ENCODE results near the gene MACROH2A1.
A peak's percentile ranks its signal among the peaks of the same experiment; 100 is the strongest.

The MACROH2A1 gene

DNA sequence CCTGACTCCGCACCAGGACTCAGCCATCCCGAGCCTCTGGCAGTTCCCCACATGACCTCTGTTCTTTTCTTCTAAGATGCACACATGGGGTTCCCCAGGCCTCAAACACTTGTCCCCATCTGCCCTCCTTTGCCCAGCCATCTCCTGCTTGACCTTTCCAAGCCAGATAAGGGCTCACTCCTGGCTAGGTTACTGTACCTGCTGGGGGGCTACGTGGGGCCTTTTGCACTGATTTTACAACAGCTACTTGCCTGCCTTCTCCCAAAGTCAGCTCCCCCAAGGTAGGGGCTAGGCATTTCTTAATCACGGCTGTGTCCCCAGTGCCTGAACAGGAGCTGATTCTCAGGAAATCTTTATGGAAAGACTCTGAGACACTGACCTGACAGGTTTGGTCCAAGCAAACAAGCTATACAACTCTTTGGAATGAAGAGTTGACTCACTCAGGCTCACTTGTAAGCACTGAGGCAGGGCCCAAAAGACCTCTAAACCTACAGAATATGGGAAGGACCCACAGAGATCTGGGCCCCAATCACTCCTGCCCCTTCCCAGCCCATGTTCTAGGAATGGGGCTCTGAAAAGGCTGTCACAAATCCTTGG, 2.5 kb downstream of the MACROH2A1 start:
- DNase-seq (ENCODE audit: low spot score): no peak

DNA sequence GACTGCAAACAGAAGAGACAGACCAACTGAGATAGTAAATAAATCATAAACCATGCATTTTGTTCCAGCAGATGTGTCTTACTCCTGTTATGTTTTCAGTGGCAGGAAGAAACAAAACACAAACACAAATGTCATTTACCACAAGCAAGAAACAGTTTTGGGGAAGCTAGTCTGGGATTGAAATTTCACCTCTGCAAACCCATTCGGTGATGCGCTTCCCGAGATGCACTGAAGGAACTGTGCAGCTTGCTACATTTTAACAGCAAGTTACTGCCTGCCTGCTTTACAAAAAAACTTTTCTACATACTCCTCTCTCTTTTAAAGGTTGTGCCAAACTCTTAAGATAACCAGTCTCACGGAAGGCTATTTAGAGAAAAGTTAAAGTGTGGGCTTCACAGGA, 3.2 kb downstream of the MACROH2A1 start:
- no peak for DNase-seq (ENCODE audit: low spot score)

DNA sequence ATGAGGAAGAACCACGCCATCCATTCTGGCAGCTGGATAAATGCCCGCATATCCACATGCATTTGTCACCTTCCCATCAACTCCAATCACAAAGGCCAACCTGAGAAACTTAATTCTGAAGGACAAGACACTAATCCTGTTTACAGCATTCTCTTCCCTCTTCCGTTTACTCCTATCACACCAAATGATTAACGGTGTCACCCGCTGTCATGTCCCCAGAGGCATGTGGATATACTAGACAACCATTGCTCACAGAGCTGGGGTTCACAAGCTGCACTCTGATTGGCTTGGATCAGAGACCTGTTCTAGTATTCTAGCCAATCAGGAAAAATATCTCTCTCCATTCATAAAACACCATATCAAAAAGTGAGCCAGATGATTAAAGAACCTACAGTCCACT, 3.6 kb downstream of the MACROH2A1 start:
- no peak for DNase-seq (ENCODE audit: low spot score)

DNA sequence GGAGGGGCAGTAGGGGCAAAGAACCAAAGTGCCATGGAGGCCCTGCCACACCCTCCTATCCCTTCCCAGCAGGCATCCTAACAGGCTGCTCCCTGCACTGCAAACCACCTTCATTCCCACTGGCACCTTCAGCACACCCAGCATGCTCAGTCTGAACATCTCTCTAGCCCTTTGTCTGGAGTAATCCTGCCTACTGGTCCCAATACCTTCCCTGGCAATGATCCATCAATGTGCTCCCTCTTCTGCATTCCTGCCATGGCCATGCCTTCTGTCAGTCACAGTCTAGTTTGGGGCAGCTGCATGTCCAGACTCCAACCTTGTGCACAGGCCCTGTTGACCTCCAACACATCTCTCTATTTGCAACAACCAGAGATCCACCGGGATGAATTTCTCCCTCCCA, 4.9 kb downstream of the MACROH2A1 start:
- DNase-seq (ENCODE audit: low spot score): no peak

DNA sequence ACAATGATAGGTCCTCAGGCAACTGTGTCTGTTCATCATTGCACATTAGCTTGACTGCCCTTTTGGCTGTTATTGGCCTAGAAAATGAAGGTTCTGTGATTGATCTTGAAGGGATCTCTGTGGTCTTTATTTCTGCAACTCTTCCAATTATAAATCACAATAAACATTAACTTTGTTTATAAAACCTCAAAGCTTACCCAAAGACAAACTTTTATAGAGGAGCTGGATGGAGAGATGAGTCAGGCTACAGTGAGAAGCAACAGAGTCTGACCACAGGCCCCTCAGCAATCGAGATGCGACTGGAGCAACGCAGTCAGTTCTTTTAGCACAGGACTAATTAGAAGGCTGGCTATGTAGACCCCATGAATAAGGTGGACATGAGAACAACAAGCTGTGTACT, 5.3 kb downstream of the MACROH2A1 start:
- no peak for DNase-seq (ENCODE audit: low spot score)

DNA sequence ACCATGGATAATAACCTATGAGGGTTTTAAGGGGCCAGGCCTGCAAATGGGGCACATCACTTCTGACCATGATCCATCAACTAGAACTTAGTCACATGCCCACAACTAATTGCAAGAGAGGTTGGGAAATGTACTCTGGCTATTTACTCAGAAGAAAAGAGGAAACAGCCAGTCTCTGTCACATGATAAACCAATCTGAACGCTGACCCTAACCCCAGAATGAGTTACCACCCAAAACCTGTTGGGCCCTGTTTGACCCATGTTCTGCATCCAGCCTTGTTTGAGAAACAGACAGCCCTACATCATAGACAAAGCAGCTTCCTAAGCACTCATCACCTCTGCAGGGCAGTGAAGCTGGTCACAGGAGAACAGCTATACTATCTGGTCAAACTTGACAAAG, 5.8 kb downstream of the MACROH2A1 start:
- no peak for DNase-seq (ENCODE audit: low spot score)

DNA sequence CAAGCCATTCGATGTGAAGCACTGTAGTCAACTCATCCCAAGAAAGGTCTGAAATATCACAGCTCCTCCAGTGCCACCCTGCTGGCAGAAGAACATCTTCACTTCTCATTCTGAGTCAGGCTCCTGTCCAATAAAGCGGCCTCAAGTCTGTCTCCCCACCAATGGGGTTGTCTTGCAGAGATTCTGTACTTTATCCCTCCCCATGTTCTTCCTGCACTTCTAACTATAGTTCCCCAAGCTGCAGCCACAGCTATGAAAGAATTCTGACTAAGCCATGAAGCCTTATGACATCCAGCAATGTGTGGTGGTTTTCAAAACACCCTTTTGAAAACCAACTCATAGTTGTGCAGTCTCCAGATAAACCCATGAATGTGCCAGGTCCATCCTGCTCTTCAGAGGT, 6.8 kb downstream of the MACROH2A1 start:
- peak; percentile 91 for DNase-seq (ENCODE audit: low spot score)

DNA sequence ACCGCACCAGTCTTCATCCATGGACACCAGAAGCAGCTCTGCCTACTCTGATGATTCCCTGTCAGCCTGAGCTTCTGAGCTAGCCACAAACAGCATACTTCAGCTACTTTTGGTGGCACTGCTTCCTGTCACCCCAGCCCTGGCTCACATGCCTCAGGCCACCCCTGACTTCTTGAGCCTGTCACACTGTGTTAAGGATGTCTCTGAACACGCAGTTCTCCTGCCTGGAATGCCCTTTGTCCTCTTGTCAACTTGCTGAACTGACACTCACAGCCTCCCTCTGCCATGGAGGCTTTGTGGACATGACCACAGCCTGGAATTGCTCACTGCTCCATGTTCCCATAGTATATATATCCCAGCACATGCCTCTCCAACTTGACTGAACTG, 7.2 kb downstream of the MACROH2A1 start:
- DNase-seq (ENCODE audit: low spot score): no peak

DNA sequence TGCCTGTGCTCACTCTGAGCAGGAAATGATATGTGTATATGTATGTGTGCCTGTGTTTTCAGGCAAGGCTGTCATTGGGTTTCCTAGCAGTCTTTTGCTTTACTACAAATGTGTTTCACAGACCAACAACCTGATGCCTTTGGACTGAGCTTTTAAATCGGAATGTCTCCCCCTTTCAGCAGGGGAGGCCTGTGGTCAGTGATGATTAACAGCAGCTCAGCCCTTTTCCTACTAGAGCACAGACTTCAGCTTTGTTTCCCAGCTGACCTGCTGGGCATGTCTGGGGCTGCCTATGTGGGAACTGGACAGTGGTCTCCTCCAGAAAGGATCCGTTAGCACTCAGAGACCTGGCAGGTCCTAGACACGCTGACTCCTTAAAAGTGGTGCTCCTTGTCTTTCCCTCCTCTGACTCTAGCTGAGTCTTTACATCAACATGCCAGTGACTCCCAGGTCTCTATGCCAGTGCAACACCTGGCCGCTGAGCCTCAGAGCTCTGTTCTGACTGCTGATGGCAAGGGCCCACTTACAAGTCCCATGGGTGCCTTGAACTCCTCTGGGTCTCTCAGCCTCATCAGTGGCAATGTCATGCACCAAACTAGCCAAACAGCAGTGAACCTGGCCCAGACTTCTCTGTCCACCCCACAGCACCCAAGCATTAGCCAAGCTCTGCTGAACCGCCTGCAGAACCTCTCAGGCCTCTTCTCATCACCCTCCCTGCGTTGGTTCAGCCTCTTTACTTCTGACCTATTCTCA, 7.7 kb downstream of the MACROH2A1 start:
- peak; percentile 91 for DNase-seq (ENCODE audit: low spot score)

DNA sequence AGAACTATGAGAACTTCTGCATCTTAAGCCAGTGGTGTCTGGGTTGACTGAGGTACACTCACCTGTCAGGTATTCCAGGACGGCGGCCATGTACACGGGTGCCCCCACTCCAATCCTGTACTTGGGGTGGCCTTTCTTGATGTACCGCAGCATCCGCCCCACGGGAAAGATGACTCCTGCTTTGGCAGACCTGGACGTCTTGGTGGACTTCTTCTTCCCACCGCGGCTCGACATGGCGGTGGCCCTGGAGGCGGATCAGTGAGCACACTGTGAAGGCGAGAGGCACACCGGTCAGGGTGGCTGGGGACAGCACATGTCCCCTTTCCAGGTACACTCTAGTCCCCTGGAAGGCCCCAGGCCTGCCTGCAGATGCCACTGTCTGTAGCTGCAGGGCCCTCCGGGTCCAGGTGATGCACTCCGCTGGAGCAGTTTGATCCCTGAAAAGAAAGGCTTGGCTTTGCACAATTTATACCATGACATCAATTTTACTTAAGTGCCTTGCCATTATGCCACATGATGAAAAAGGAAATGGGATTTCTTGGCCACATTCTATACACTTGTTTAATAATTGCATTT, 10.1 kb downstream of the MACROH2A1 start:
- no peak for DNase-seq (ENCODE audit: low spot score)

DNA sequence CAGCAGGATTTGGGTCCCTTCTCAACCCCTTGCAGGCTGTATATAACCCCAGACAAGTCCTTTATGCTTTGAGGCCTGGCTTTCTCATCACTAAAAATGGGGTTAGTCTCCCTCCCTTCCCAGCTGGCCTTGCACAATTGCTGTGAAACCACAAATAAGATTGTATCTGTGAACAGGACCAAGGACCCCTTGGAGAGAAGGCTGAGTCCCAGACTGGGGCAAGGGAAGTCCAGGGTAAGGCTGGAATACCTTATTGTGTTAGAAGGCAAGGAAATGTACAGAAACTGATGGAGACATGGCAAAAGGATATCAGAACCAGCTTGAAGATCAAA, 11.4 kb downstream of the MACROH2A1 start:
- no peak for DNase-seq (ENCODE audit: low spot score)

DNA sequence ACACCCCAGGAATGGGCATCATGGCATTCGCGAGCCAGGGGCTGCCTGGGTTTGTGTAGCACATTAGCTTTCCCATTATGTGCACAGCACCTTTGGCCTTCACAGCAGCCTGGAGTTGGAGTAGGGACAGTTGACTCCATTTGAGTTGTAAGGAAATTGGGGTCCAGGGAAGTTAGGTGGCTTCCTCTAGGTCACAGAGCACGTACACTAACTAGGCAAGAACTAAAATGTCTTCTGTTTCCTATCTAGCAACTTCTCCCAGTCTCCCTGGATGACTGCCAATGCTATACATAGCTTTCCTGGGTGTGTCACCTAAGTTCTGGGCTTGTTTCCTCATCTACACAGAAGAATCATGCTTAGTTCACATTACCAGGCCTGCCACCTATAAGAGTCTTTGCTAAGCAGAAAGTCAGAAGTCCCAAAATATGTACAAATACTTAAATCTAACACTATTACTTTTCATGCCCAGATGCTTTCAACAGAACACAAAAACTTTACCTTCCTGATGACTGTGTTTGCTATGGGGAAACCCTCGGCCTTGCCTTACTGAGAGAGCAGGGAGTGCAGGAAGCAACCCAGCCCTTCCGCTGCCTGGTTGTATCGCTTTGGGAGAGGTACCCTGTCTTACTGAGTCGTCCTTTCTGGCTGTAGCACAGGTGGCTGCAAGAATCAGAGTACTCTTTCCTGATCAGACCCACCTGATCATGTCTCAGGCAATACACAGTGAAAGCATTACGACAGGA, 12.0 kb downstream of the MACROH2A1 start:
- peak; percentile 80 for DNase-seq (ENCODE audit: low spot score)

DNA sequence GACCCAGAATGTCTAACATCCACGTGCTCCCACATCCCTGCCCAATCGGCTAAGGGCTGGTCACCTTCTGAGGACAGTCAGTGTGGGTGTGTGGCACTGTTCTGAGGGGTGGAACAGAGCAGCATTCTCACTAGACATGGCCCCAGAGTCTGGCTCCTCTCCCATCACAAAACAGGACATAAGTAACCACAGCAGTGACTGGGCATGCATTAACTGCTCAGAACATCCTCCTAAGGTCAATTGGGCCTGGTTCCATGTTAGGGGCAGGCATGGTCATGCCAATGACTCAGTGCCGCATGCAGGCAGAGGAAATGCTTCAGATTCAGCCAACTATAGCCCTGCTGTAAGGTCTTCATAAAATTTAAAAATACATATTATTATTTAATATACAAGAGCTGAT, 12.9 kb downstream of the MACROH2A1 start:
- DNase-seq (ENCODE audit: low spot score): peak; percentile 56

DNA sequence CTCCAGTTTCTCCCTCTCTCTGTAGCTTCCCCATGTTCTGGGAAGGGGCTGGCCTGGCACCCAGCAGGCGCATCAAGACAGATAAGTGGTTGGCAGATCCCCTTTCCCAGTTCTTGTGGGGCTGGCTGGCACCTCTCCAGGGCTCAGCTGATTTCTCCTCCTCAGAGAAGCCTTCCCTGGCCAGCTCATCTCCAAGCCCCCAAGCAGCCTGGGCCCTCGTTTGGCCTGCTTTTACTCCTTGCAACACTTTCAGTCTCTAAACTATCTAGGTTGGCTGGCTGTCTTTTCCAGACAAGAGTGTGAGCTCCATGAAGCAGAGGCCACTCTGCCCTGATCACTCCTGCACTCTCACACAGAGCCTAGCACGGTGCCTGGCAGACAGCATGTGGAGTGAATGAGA, 13.5 kb downstream of the MACROH2A1 start:
- DNase-seq (ENCODE audit: low spot score): no peak

DNA sequence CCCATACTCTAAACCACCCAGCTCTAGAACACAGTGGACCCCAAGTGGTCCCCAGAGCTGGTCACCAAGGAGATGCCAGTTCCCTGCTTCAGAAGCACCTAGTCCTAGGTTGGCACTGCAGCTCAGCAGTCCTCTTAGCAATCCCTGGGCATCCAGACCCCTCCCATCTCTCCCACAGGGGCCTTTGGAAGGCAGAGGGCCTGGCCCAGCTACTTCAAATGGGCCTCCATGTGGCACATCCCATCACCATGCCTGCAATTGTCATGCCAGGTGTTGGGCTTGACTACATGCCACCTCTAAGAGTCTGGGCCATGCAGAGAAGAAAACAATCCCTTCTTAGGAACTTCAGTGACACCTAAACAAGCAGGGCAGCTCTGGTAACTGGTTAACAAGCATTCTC, 14.1 kb downstream of the MACROH2A1 start:
- no peak for DNase-seq (ENCODE audit: low spot score)

DNA sequence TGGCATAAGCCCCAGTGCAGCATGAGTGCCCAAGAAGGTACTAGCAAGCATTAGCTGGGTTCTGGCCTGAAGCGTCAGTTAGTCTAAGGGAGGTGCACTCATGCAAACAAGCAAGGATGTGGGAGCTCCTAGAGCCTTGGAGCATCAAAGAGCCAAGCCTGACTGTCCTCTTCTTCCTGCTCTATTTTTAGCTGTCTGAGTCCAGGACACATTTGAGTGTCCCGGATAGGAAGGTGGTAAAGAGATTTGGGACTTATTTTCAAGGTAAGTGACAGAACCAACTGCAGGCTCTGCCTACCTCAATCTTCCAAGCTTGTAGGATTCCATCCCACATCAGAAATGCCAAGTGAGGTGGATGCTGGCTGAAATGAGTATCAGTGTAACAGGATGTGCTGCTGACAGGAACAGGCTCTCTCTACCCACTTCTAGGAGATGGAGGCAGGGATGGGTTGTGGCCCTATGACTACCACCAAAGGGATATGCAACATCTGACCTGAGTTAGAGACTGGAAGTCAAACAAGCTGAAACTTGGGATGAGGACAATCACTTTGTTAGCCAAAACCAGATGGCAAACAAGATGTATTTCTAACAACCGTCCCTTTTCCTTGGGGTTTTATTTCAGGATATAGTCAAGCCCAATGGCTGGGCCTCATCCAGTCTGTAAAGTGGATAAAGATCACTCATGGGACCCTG, 15.1 kb downstream of the MACROH2A1 start:
- no peak for DNase-seq (ENCODE audit: low spot score)

DNA sequence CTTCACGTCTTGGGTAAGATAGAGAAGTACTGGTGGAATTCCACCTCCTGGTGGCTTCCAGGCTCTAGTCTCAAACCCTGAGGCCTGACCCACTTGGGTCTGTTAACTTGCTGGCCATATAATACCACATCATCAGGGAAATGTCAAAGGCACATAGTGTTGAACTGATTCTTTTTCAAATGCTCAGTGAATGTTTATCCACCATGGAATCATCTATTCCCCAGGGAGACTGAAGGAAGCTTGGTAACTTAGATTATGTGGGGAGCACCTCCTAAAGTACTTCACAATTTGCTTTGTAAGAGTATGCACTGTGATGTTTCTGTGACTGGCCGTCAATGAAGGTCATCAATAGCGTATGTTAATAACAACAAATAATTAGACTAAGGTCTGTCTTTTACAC, 16.1 kb downstream of the MACROH2A1 start:
- DNase-seq (ENCODE audit: low spot score): no peak

DNA sequence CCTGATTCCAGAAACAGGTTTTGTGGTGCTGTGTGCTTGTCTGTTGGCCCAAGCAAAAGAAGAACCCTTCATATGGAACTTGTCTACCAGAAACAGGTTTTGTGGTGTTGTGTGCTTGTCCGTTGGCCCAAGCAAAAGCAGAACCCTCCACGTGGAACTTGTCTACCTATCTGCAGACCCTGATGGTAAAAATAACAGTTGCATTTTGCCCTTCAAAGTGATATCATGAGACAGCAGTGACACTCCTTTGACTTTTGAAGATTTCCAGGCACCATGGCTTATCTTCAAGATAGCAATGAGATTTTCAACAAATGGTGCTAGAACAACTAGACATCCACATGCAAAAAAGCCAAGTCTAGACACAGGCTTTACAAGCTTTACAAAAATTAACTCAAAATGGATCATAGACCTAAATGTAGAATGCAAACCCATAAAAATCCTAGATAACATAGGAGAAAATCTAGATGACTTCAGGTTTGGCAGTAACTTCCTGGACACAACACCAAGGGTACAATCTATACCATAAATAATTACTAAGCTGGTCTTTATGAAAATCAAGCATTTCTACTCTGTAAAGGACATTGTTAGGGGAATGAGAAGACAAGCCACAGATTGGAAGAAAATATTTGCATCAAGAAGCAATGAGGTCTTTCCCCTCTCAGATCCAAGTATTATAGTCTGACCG, 16.8 kb downstream of the MACROH2A1 start:
- DNase-seq (ENCODE audit: low spot score): no peak

DNA sequence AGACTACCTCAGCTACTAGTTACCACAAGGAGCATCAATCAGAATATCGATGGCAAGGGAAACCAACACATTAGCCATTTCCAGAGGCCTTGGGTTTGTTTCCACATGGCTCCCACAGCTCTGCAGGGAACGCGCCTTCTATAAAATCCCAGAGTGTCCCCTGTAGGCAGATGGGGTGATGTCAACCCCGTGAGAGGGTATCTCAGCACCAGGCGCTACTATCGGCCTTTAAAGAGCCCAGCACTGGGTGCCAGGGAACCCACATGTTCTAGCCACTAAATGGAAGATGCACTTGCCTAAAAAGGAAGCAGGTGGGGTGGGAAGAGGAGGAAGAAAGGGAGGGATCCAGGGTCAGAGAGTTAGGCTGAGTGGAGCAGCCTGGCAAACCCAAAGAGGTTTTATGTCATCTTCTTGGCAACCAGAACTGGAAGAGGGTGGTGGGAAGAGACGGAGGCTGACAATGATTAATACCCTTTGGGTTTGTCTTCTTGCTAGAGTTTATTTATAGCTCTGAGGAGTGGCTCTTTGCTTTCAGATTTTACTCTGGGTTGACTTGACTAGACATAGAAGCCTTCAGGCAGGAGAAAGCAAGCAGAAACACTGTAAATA, 19.9 kb downstream of the MACROH2A1 start:
- DNase-seq (ENCODE audit: low spot score): no peak

DNA sequence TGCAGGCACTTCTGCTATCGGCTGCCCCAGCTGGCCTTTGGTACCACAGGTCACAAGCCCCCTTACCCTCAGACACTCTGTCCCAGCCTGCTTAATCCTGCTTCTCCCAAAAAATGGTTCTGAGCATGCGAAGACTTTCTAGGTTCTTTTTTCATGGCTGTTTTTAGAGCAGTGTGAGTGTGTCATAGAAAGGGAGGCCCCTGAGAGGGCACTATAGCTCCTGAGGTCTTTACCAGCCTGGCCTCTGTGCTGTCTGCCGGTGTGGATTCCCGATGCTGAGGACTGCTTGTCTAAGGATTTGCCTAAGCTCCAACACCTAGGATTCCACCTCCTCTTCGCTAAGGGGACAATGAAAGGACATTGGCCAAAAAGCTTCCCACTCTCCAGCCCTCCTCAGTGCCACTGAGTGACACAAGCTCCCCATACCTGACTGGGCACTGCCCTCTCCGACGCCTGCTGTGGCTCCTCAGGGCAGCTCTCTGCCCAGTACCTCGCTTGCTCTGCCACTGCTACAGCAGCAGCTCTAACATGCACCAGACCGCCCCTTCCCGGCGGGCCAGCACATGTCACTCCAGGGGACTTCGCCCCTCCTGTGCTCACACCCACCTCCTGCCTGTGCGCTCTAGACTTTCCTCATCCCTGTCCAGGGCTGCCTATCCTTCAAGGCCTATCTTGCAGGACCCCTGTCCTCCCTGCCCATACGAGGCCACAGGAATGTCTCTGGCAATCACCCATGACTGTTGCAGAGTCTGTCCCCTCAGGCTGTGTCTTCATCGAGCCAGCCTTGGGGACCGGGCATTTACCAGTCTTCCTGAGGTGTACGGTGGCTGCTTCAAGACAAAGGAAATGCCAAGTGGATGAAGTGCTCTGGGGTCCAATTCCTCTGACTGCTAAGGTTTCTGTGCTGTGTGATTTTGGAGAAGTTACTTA, 21.0 kb downstream of the MACROH2A1 start:
- no peak for DNase-seq (ENCODE audit: low spot score)

Data from AG08395 (cell line).